GM18520 (cell line): Measurements from ENCODE around the gene SYTL3.

ENCODE experiments used
- ATAC-seq: cut with Tn5 transposase; IDR thresholded peaks from one replicate; pipeline ENCODE4 v1.9.1; 2021; ENCODE audit not compliant: unreplicated experiment

Gene SYTL3

GRCh38 chr6:158717341-158718330, 67.8 kb downstream of the SYTL3 start:
- peak; percentile 51 for ATAC-seq

- ATAC-seq: no peak
These were observed 68.7 kb downstream of the SYTL3 start for GRCh38 chr6:158718461-158719046.

- no peak for ATAC-seq
These were observed 72.4 kb downstream of the SYTL3 start for GRCh38 chr6:158722176-158722729.

- ATAC-seq: no peak
These were observed 75.8 kb downstream of the SYTL3 start for GRCh38 chr6:158725704-158726103.

GRCh38 chr6:158729906-158730540, 80.2 kb downstream of the SYTL3 start:
- ATAC-seq: no peak

- no peak for ATAC-seq
These were observed 80.7 kb downstream of the SYTL3 start for GRCh38 chr6:158730541-158730907.

- ATAC-seq: no peak
These were observed 85.2 kb downstream of the SYTL3 start for GRCh38 chr6:158735009-158735408.

GRCh38 chr6:158737082-158737709, 87.3 kb downstream of the SYTL3 start:
- ATAC-seq: no peak

GRCh38 chr6:158737710-158738615, 88.1 kb downstream of the SYTL3 start:
- no peak for ATAC-seq

GRCh38 chr6:158739673-158740072, 89.8 kb downstream of the SYTL3 start:
- no peak for ATAC-seq

GRCh38 chr6:158743033-158743651, 93.3 kb downstream of the SYTL3 start:
- no peak for ATAC-seq

GRCh38 chr6:158744986-158745430, 95.2 kb downstream of the SYTL3 start:
- ATAC-seq: no peak

GRCh38 chr6:158751224-158751623, 101.4 kb downstream of the SYTL3 start:
- no peak for ATAC-seq

- no peak for ATAC-seq
These were observed 102.1 kb downstream of the SYTL3 start for GRCh38 chr6:158751921-158752320.

GRCh38 chr6:158752613-158753012, 102.8 kb downstream of the SYTL3 start:
- no peak for ATAC-seq

GRCh38 chr6:158753811-158754210, 104.0 kb downstream of the SYTL3 start:
- no peak for ATAC-seq

GRCh38 chr6:158754738-158755137, 104.9 kb downstream of the SYTL3 start:
- ATAC-seq: no peak

- ATAC-seq: no peak
These were observed 105.8 kb downstream of the SYTL3 start for GRCh38 chr6:158755636-158756035.

- no peak for ATAC-seq
These were observed 106.3 kb downstream of the SYTL3 start for GRCh38 chr6:158756126-158756525.
